ENCODE measurements around the gene ROBO2. TPM values are rescaled to one million over a fixed set of nuclear protein-coding genes. Genes with fewer than 3 reads are reported as not detected.

The ROBO2 gene
- total and polyA plus RNA-seq, 3 donors from 2014 or later: 16.1 to 23.3 (median 17.7) TPM

DNA sequence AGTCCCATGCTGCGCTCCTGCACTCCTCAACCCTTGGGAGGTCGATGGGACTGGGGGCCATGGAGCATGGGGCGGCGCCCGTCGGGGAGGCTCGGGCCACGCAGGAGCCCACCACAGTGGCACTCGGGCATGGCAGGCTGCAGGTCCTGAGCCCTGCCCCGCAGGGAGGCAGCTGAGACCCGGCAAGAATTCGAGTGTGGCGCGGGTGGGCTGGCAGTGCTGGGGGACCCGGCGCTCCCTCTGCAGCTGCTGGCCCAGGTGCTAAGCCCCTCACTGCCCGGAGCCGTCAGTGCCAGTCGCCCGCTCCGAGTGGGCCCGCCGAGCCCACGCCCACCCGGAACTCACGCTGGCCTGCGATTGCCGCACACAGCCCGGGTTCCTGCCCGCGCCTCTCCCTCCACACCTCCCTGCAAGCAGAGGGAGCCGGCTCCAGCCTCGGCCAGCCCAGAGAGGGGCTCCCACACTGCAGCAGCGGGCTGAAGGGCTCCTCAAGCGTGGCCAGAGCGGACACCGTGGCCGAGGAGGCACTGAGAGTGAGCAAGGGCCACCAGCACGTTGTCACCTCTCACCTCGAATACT is 200.3 kb downstream of the ROBO2 start:
- no peak overlapping the region for H3K27ac ChIP-seq
- peak overlapping the region; percentile 16 to 17 for H3K4me3 ChIP-seq
- H3K27me3 ChIP-seq: no peaks in the 10 kb centered on the region
- no peaks in the 10 kb centered on the region for H3K9me3 ChIP-seq
- intact Hi-C loops (cut with DNase I; ENCODE audit: low total_unique reads): no loop called here
- 47 to 87% methylated on average over 12 to 40 of the region's 40 CpGs for WGBS, 2 donors
- no peaks in the 10 kb centered on the region for H3K36me3 ChIP-seq (ENCODE audit: low read depth, missing control alignments)
- no peak for DNase-seq
- no peak for TF ChIP-seq CTCF (IDR thresholded peaks at IDR 0.05)
- TF ChIP-seq POLR2A (IDR thresholded peaks at IDR 0.05): no peak
- H3K4me1 ChIP-seq: no peaks in the 10 kb centered on the region

DNA sequence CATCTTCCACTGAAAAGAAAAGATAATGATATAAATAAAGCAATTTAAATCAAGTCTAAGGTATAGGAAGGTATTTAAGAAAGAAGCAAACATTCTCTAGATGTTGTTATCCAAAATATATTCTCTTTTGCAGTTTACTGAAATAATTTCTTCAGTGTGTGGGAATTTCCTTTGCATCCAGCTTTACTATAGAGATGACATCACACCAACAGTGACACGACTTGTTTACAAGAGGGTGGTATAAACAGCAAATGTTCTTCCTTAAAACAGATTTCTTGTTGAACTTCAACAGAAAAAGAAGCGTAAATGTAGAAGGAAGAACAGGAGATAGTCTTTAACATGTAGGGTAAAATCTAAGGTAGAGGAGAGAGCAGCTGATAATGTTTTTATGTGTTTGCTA is 202.5 kb downstream of the ROBO2 start:
- no peaks in the 10 kb centered on the region for H3K36me3 ChIP-seq (ENCODE audit: low read depth, missing control alignments)
- no peak overlapping the region for H3K4me3 ChIP-seq
- H3K9me3 ChIP-seq: no peaks in the 10 kb centered on the region
- DNase-seq: no peak
- no peaks in the 10 kb centered on the region for H3K27me3 ChIP-seq
- no peak for TF ChIP-seq CTCF (IDR thresholded peaks at IDR 0.05)
- no peak for TF ChIP-seq POLR2A (IDR thresholded peaks at IDR 0.05)
- WGBS, 2 donors: 74 to 79% methylated on average over 2 of the region's 2 CpGs
- H3K27ac ChIP-seq: no peak overlapping the region
- no peaks in the 10 kb centered on the region for H3K4me1 ChIP-seq
- intact Hi-C loops (cut with DNase I; ENCODE audit: low total_unique reads): no loop called here

- Histone ChIP-seq H3K36me3 (ENCODE audit: low read depth, missing control alignments) (no peaks in the 10 kb centered on the region), H3K27me3 (no peaks in the 10 kb centered on the region), H3K4me1 (no peaks in the 10 kb centered on the region), H3K4me3 (no peak overlapping the region), H3K9me3 (no peaks in the 10 kb centered on the region), H3K27ac (no peak overlapping the region)
- no peak for DNase-seq
- 94% methylated on average over 3 of the region's 3 CpGs for WGBS, 2 donors
- TF ChIP-seq CTCF (IDR thresholded peaks at IDR 0.05) (no peak), POLR2A (IDR thresholded peaks at IDR 0.05) (no peak)
- intact Hi-C loops (cut with DNase I; ENCODE audit: low total_unique reads): no loop called here
These were observed 205.1 kb downstream of the ROBO2 start for GRCh38 chr3:77244981-77245380.

GRCh38 chr3:77247061-77247460 is 207.2 kb downstream of the ROBO2 start:
- H3K9me3 ChIP-seq: no peaks in the 10 kb centered on the region
- H3K27ac ChIP-seq: no peak overlapping the region
- no peak for DNase-seq
- no peak overlapping the region for H3K4me3 ChIP-seq
- 56 to 64% methylated on average over 6 of the region's 6 CpGs for WGBS, 2 donors
- no peaks in the 10 kb centered on the region for H3K36me3 ChIP-seq (ENCODE audit: low read depth, missing control alignments)
- TF ChIP-seq CTCF (IDR thresholded peaks at IDR 0.05) (no peak), POLR2A (IDR thresholded peaks at IDR 0.05) (no peak)
- intact Hi-C loops (cut with DNase I; ENCODE audit: low total_unique reads): no loop called here
- H3K4me1 ChIP-seq: no peaks in the 10 kb centered on the region
- no peaks in the 10 kb centered on the region for H3K27me3 ChIP-seq

- H3K27ac ChIP-seq: no peak overlapping the region
- H3K4me3 ChIP-seq: no peak overlapping the region
- no peaks in the 10 kb centered on the region for H3K36me3 ChIP-seq (ENCODE audit: low read depth, missing control alignments)
- WGBS, 2 donors: 61 to 67% methylated on average over 7 of the region's 7 CpGs
- intact Hi-C loops (cut with DNase I; ENCODE audit: low total_unique reads): no loop called here
- no peaks in the 10 kb centered on the region for H3K27me3 ChIP-seq
- H3K9me3 ChIP-seq: no peaks in the 10 kb centered on the region
- DNase-seq: no peak
- no peaks in the 10 kb centered on the region for H3K4me1 ChIP-seq
- no peak for TF ChIP-seq POLR2A (IDR thresholded peaks at IDR 0.05)
- TF ChIP-seq CTCF (IDR thresholded peaks at IDR 0.05): no peak
These were observed 207.9 kb downstream of the ROBO2 start for GRCh38 chr3:77247817-77248216.
